GM10266 (cell line): ENCODE data around the gene SIMC1.

ENCODE experiments used
- DNase-seq: peaks from one replicate; pipeline ENCODE4 v3.0.0; 2012; ENCODE audit errors: extremely low spot score
- TF ChIP-seq, protein P1 (sequence below): IDR thresholded peaks from 2 replicates; pipeline ENCODE4 v1.5.1; 2012; ENCODE audit warnings: mild to moderate bottlenecking, low read depth; ENCODE audit not compliant: control insufficient read depth, insufficient read depth; ENCODE audit errors: missing control alignments

The SIMC1 gene

DNA sequence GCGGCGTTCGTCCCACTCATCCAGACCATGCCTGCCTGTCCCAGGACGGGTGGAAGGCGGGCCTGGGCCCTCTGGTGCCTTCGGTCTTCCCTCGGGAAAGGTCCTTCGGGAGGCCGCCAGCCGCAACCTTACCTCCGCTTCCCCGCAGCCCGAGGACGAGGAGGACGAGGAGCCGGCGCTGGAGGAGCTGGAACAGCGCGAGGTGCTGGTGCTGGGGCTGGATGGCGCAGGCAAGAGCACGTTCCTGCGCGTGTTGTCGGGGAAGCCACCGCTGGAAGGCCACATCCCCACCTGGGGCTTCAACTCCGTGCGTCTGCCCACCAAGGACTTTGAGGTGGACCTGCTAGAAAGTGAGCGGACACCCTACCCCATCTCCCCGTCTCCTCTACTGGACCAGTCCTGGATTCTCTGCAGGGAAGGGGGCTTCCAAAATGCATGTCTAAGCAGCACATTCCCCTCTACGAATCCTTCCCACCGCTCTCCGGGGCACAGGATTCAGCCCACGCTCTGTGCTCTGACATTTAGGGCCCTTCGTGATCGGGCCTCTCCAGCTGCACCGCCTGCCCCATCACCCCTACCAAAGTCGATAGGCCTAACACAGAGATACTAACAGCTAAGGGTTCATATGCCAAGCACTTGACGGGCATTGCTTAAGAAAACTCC is 128.1 kb downstream of the SIMC1 start:
- no peak for DNase-seq
- TF ChIP-seq, protein P1, sequence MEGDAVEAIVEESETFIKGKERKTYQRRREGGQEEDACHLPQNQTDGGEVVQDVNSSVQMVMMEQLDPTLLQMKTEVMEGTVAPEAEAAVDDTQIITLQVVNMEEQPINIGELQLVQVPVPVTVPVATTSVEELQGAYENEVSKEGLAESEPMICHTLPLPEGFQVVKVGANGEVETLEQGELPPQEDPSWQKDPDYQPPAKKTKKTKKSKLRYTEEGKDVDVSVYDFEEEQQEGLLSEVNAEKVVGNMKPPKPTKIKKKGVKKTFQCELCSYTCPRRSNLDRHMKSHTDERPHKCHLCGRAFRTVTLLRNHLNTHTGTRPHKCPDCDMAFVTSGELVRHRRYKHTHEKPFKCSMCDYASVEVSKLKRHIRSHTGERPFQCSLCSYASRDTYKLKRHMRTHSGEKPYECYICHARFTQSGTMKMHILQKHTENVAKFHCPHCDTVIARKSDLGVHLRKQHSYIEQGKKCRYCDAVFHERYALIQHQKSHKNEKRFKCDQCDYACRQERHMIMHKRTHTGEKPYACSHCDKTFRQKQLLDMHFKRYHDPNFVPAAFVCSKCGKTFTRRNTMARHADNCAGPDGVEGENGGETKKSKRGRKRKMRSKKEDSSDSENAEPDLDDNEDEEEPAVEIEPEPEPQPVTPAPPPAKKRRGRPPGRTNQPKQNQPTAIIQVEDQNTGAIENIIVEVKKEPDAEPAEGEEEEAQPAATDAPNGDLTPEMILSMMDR: no peak

DNA sequence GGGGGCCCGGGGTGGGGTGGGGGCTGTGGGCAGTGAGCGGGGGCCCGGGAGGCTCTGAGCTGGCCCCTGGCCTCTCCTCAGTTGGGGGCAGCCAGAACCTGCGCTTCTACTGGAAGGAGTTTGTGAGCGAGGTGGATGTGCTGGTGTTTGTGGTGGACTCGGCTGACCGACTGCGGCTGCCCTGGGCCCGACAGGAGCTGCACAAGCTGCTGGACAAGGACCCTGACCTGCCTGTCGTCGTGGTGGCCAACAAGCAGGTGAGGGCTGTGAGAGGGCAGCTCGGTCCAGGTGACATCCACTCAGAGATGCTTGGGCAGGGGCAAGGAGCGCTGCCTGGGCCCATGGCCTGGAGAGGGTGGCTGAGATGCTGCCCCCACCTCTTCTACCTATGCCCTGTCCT is 130.5 kb downstream of the SIMC1 start:
- DNase-seq: no peak
- TF ChIP-seq, protein P1: no peak

DNA sequence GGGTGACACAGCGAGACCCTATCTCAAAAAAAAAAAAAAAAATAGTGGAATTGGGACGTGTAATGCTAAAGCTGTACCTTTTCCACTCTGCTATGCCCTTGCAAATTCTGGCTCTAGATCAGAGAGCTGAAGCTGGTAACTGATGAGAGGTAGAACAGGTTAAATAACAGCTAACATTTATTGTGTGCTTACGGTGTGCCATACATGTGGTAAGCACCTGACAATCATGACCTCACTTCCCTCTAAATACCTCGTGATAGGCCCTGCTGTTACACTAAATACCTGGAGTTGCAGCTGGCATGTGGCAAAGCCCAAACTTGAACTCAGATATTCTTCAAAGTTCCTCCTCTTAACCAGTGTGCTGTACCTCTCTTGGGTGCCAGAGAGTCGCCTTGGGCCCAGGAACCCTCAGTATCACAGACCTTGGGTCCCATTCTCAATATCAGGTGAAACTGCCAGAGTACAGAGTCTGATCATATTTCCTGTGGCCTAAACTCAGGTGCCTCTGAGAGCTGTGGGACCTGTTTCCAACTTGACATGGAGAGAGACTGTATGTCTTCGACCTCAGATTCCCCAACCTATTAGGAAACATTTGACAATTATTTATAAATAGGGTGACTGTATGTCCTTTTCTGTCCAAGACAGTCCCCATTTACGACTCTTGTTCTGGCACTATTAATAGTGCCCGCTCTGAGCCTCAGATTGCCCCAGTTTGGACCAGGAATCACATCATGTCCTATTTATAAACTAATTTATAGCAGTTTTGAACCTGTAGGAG is 131.9 kb downstream of the SIMC1 start:
- DNase-seq: no peak
- TF ChIP-seq, protein P1: no peak

DNA sequence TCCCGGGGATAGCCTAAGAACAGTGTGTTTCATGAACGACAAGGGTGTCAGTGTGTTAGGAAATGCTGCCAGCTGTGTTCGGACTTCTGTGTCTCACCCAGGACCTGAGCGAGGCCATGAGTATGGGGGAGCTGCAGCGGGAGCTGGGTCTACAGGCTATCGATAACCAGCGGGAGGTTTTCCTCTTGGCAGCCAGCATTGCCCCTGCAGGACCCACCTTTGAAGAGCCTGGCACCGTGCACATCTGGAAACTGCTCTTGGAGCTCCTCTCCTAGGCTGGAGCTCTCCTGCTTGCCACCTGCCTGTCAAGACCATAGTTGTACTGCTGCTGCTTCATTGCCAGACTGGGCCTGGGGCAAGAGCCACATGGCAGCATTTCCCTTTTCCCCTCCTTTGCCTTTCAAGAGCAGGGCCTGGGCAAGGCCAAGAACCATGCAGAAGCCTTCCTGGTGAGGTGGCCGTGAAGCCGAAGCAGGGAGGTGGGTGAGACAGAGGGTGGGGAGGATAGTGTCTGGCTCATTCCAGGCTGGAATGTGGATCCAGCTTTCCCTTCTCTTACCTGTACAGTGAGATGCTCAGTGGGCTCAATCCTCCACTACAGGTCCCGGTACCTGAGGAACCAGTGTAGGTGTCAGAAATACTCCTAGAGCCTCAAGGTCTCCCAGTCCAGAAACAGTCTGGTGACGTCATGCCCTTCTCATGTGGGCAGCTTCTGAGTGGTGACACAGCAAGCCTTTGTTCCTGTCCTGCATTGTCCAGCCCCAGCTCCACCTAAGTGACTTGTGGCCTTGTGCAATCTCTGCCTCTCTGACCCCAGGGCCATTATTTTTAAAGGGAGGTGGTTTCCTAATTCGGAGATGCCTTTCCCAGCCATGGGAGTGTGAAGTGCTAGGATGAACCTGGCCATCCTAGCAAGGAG is 133.7 kb downstream of the SIMC1 start:
- no peak for DNase-seq

DNA sequence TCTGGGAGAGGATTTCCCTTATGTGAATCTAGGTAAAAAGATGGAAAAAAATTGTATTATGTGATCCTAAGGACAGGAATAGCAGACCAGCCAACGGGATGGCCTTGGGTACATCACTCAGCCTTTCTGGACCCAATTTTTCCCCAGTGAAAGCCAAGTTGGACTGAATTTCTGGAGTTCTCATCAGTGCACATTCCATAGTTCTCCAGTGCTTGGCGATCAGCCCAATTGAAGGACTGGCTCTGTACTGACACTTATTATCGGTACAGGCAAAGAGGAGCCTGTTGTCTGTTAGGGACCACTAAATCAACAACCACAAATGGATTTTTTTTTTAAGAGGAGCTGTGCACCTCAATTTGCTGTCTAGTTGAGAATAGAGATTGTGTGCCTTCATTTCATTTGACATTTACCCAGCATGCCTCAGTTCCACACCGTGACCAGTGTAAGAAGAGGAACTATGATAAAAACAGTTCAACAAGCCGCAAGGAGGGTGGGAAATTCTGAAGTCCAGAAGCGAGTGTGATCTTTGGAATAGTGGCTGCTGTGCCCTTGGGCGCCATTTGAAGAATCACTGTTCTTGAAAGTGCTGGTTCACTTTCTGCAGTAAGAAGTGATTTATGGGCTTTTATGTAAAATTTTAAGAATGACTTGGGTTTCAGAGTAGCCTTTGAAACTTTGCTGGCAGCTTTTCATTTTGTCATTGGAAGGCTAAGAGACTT is 135.0 kb downstream of the SIMC1 start:
- TF ChIP-seq, protein P1: no peak
- no peak for DNase-seq

More for the DNA sequence above, 133.7 kb downstream of the SIMC1 start:
- TF ChIP-seq, protein P1: no peak

DNA sequence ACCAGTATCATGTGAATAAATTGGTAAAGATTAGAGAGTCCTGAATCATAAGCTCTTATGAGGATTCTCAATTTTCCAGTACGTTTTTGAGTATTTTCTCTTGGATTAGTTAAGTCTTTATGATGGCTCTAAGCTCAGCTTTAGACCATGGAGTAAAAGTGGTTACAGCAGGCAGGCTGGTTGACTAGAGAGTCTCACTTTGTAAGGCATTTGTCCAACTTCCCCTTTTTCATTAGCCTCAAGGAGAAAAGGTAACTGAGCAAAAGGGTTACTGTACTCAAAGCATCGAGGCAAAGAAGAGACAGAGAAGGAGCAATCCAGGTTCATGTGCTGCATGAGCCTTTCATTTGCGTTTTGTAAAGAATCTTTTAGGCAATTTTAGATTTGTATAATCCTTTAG is 141.7 kb downstream of the SIMC1 start:
- DNase-seq: no peak

More for the DNA sequence above, 141.7 kb downstream of the SIMC1 start:
- TF ChIP-seq, protein P1: no peak
